PFSK-1 (cell line): ENCODE data around the gene EHBP1L1.

ENCODE experiments used
- POLR2AphosphoS5 ChIP-seq: IDR thresholded peaks from 2 replicates; pipeline ENCODE4 v1.6.1; 2012; ENCODE audit warnings: low read depth, mild to moderate bottlenecking, control low read depth, low read length, moderate library complexity
- SIN3A ChIP-seq: IDR thresholded peaks from 2 replicates; pipeline ENCODE4 v1.6.1; 2012; ENCODE audit warnings: mild to moderate bottlenecking, low read length, moderate library complexity, borderline replicate concordance; ENCODE audit not compliant: insufficient read depth
- TAF1 ChIP-seq: IDR thresholded peaks from 2 replicates; pipeline ENCODE4 v1.6.1; 2012; ENCODE audit warnings: low read length, control low read depth, borderline replicate concordance; ENCODE audit not compliant: insufficient read depth
- TF ChIP-seq, protein P1 (sequence below), 2 experiments: IDR thresholded peaks; 2 replicates each; pipeline versions ENCODE4 v1.6.1 to v1.8.0; 2011 to 2012; ENCODE audit warnings: low read depth in 2 of 2, low read length in 2 of 2, control low read depth in 1 of 2, inconsistent platforms in 1 of 2, mild to moderate bottlenecking in 1 of 2, moderate library complexity in 1 of 2; ENCODE audit not compliant: insufficient read depth in 1 of 2

GRCh38 chr11:65585396-65586246 lies 9.8 kb downstream of the EHBP1L1 start:
- no peak for TF ChIP-seq SIN3A
- TF ChIP-seq, protein P1, sequence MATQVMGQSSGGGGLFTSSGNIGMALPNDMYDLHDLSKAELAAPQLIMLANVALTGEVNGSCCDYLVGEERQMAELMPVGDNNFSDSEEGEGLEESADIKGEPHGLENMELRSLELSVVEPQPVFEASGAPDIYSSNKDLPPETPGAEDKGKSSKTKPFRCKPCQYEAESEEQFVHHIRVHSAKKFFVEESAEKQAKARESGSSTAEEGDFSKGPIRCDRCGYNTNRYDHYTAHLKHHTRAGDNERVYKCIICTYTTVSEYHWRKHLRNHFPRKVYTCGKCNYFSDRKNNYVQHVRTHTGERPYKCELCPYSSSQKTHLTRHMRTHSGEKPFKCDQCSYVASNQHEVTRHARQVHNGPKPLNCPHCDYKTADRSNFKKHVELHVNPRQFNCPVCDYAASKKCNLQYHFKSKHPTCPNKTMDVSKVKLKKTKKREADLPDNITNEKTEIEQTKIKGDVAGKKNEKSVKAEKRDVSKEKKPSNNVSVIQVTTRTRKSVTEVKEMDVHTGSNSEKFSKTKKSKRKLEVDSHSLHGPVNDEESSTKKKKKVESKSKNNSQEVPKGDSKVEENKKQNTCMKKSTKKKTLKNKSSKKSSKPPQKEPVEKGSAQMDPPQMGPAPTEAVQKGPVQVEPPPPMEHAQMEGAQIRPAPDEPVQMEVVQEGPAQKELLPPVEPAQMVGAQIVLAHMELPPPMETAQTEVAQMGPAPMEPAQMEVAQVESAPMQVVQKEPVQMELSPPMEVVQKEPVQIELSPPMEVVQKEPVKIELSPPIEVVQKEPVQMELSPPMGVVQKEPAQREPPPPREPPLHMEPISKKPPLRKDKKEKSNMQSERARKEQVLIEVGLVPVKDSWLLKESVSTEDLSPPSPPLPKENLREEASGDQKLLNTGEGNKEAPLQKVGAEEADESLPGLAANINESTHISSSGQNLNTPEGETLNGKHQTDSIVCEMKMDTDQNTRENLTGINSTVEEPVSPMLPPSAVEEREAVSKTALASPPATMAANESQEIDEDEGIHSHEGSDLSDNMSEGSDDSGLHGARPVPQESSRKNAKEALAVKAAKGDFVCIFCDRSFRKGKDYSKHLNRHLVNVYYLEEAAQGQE (IDR thresholded peaks at IDR 0.05; ENCODE audit: insufficient read depth in 1 of 2, low read depth in 2 of 2, low read length in 2 of 2): no peak
- no peak for TF ChIP-seq TAF1
- TF ChIP-seq POLR2AphosphoS5: no peak
